Measurements from ENCODE around the gene UBE2D1.

DNA sequence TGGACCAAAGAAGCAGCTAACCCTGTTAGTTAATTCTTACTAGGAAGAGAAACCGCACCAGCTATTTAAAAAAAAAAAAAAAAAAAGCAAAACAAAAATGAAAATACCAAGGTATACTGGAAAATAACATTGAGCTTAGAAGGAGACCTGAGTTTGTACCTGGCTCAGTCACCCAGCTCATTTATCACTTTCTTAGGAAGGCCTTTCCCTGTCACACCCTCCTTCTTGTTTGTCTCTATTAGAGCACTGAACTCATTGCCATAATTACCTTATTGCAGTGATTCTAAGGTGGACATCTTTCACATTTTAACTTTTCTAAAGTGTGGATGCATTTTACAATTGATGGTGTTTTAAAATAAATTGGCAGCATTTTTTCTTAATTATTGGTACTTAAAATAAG lies 24.1 kb downstream of the UBE2D1 start:
- TF ChIP-seq POLR2A (IDR thresholded peaks at IDR 0.05; ENCODE audit: low read depth, low read length): no peak
- TF ChIP-seq, protein P1, sequence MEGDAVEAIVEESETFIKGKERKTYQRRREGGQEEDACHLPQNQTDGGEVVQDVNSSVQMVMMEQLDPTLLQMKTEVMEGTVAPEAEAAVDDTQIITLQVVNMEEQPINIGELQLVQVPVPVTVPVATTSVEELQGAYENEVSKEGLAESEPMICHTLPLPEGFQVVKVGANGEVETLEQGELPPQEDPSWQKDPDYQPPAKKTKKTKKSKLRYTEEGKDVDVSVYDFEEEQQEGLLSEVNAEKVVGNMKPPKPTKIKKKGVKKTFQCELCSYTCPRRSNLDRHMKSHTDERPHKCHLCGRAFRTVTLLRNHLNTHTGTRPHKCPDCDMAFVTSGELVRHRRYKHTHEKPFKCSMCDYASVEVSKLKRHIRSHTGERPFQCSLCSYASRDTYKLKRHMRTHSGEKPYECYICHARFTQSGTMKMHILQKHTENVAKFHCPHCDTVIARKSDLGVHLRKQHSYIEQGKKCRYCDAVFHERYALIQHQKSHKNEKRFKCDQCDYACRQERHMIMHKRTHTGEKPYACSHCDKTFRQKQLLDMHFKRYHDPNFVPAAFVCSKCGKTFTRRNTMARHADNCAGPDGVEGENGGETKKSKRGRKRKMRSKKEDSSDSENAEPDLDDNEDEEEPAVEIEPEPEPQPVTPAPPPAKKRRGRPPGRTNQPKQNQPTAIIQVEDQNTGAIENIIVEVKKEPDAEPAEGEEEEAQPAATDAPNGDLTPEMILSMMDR (IDR thresholded peaks at IDR 0.05; ENCODE audit: extremely low read depth in 1 of 2, insufficient read depth in 1 of 2, low read depth in 1 of 2, low read length in 2 of 2): no peak
